Stimulated activated CD4-positive, alpha-beta T cell treated with anti-CD3 and anti-CD28 coated beads, Interleukin-2, amount 100 ng/mL, for 4 hours (primary cell): Measurements from ENCODE around the gene PHF20.
A peak's percentile ranks its signal among the peaks of the same experiment; 100 is the strongest.
"Not testable (repeated sequence)": the region's sequence is repeated elsewhere in the genome, so short reads cannot be mapped to it uniquely, and the experiment has no call there.

Source experiments
- DNase-seq: peaks from one replicate; pipeline ENCODE4 v3.0.0-alpha.2; 2020; ENCODE audit warnings: low read depth

PHF20 gene

DNA sequence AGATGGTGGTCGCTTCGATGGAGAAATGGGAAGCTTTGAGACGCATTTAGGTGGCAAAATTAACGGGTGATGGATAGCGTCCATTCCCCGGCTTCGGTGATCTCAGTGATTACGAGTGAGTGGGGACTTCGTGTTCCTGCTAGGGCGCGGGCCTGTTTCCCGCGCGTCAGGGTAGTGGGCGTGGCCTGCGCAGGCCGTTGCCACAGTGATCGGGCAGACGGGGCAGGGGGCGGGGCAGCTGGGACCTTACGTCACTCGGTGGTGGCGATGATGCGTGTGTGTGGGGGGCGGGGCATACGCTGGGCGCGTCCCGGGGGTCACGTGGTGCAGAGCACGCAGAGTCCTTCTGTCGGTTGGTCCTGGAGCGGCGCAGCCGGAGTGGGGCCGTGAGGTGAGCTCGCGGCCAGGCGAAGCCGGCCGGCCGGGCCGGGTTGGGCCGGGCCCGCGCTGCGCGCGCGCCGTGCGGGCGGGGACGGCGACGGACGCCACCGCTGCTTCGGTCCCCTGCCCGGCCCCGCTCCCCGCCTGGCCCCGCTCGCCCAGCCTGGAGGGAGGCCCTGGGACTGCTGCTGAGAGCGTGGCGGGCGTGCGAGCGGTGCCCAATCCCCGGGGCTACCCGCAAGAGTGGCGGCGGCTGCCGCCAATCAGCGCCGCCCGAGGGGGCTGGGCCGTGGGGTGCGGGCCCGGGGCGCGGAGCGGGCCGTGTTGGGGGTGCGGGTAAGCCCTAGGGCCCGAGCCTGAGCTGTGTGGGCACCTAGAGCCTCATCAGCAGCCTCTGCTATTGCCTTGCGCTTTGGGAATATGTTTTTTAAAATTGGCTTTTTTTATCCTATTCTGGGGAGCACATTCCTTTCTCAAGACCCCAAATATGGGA, at the start of gene PHF20:
TSS of gene PHF20 (plus strand) at position 327 of the 874 bp plus-strand sequence. CDS start 29,508 bp downstream, outside the sequence.
- DNase-seq, result peak; percentile 99

DNA sequence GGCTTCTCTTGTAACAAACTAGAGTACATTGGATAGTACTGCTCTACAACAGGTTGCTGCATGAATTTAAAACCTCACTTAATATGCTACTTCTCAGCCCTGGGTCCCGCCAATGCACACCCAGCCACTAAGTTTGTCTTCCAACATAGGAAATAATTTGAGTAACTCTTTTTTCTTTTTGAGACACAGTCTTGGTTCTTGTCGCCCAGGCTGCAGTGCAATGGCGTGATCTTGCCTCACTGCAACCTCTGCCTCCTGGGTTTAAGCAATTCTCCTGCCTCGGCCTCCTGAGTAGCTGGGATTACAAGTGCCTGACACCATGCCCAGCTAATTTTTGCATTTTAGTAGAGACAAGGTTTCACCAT, 48.6 kb upstream of the PHF20 start:
- DNase-seq, result not testable (repeated sequence)

DNA sequence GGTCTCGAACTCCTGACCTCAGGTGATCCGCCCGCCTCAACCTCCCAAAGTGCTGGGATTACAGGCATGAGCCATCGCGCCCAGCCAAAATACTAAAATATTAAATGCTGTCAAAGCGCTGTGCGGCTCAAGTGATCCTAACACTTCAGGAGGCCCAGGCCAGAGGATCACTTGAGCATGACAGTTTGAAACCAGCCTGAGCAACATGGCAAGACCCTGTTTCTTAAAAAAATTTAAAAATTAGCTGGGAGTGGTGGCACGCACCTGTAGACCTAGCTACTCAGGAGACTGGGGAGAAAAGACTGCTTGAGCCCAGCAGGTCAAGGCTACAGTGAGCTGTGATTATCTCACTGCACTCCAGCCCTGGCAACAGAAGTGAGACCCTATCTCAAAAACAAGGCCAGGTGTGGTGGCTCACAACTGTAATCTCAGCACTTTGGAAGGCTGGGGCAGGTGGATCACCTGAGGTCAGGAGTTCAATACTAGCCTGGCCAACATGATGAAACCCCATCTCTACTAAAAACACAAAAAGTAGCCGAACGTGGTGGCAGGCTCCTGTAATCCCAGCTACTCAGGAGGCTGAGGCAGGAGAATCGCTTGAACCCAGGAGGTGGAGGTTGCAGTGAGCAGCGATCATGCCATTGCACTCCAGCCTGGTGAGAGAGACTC, 48.0 kb upstream of the PHF20 start:
- not testable (repeated sequence) for DNase-seq

DNA sequence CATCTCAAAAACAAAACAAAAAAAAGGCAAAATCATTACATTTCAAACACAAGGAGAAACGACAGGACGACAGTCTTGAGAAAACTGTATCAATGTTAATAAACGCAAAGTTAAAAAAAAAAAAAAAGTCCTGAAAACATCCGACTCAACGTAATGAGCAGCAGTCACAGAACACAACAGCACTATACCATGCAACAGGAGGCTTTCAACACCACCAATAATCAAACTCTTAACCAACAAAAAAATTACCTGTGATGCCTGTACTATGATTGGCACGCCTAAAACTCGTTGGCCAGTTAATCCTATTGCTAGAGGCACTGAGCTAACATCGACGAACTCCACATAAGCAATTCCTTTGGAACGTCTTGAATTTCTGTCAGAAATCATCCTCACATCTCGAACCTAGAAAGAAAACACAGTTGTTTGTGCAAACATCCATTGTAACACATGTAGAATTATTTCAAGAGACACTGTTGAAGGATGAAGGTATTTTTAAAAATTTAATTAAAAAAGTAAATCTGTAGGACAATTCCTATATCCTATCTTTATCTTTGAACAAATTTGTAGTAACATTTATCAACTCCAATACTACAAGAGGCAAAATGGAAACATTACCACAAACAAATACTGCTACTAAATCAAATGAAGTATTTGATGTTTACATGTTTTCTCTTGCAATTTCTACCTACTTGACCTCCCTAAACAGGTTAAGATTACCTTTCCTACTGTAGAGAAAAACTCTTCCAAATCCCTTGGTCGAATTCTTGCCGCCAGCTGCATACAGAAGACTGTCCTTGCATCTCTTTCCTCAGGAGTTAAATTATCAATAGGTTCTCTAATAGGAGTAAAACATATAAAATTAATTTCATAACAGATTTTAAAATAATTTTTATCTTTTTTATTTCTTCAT, 47.2 kb upstream of the PHF20 start:
- DNase-seq, result no peak

DNA sequence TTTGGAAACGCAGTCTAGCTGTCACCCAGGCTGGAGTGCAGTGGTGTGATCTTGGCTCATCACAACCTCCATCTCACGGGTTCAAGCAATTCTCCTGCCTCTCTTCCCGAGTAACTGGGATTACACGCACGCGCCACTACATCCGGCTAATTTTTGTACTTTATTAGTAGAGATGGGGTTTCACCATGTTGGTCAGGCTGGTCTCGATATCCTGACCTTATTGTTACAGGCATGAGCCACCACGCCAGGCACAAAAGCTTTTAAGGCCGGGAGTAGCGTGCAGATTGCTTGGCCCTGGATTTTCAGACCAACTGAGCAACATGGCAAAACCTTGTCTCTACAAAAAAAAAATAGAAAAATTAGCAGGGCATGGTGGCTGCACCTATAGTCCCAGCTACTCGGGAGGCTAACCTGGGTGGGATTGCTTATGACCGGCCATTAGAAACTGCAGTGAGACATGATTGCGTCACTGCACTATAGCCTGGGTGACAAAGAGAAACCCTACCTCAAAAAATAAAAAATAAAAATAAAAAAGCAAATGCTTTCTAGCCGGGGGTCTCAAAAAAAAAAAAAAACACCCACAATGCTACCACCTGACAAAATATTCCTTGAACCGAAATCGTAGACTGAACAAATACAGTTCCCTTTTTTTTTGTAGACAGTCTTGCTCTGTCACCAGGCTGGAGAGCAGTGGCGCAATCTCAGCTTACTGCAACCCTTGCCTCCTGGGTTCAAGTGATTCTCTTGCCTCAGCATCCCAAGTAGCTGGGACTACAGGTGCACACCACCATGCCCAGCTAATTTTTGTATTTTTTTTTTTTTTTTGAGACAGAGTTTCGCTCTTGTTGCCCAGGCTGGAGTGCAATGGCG, 44.7 kb upstream of the PHF20 start:
- DNase-seq, result no peak

DNA sequence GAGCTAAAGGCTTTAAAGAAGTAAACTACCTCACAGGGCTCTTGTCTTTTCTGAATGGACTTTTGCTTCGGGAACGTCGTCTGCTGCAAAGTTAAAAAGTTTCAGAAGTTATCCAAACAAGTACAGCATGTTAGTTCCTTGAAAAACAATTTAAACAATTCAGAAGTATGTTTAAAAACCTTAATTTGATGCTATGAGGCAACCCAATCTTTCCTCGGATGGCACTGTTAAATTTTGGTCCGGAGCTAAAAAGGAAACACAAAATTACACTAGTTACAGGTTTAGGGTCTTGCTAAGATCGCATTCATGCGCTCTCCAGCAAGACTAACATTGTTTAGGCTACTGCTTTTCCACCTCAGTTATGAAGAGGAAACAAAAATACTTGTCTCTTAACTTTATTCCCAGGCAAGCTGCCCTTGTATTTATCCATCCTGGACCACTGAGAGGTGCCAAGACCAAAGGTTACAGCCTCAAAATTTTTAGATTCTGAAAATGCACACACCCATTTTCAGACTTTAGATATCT, 42.5 kb upstream of the PHF20 start:
- DNase-seq, result no peak

DNA sequence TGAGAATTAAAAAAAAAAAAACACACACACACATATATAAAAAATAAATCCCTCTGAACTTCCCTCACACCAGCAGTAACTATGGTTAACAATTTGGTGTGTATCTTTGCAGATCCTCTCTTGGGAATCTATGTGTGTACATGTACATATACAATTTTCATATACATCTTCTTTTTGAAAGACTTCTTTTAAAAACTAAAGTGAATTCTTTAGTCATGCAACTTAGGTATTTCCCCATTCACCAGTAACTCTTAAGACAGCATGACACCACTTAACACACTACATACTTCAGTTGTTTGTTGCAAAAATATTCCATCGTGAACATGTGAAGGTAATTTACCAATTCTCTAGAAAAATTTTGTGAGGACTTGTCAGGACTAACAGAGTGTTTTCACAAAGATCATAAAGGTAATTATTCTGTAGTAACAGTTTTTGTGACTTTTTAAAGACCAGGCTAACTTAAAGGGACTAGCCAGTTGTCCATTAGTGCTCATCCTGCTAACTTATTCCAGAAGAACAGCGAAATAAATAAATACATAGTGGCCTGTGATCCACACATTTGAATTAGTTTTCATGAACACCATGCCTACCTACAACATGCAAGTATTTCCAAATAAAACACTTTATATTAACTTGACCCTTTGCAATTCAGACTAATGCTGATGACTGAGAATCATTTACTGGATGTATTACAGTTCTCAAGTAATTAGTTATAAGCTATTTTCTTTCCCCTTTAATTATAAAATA, 41.8 kb upstream of the PHF20 start:
- no peak for DNase-seq

DNA sequence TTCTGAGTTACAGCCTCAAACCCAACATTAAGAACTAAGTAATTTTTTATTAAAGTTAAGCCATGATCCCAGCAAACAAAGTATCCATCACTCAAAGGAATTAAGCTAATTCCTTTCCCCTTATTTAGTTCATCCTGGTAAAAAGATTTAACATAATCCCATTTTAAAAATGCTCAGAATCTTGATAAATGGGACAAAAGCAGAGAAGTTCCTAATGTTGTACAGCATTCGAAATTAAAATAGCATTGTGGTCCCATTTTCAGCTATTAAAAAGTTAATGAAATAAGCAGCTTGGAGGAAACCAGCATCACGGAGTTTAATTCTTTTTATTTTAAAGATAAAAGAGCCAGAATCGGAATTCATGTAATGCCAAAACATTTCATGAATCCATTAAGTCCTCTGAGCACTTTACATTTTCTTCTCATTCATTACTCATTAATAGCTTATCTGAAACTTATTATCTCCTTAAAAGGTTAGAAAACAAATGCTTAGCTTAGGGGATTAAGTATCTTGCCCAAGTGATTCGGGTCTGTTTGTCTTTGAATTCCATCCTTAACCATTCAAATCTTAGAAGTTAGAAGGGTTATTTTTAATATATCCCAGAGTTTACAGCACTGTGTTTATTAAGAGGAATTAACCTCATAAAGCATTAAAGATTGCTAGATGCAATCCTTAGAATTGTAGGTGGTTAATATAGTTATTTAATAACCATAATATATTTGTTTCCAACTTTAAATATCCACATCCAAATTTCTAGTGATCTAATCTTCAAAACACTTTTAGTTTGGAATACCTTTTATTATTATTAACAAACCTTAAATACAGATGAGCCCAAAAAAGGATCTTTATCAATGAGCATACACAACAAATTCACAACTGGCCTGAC, 41.0 kb upstream of the PHF20 start:
- DNase-seq, result no peak

DNA sequence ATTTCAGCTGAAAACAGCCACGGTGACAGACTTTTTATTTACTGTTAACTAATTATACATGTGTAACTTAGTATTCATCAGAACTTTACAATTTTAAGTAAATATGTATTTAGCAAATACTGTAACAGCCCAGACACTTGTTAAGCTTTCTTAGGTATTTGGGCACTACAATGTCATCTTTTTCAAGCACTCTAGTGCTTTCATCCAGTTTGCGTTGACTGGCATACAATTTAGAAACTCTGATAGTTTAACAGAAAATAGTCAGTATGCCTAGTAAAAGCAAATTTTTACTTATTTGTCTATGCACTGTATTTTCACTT, 40.4 kb upstream of the PHF20 start:
- DNase-seq, result no peak

DNA sequence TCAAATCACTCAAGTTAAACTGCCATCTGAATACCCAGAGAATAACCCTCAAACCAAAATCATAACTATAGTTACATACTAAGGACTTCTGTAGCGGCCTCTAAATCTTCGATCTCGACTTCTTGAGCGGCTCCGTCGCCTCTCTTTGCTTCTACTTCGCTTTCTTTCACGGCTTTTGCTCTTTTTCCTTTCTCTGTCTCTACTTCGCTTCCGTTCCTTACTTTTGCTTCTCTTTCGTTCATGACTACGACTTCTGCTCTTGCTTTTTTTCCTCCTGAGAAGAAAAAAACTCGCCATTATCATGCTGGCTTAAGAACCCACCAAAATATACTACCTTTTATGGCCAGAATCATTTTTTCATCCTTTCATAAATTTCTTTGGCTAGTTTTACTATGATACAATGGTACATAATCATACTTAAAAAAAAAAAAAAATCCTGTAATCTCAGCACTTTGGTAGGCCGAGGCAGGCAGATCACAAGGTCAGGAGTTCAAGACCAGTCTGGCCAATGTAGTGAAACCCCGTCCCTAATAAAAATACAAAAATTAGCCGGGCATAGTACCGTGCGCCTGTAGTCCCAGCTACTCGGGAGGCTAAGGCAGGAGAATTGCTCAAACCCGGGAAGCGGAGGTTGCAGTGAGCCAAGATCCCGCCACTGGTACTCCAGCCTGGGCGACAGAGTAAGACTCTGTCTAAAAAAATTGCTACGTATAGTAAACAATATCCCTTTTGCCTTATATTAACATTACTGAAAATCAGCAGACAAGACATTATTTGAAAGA, 39.8 kb upstream of the PHF20 start:
- no peak for DNase-seq

DNA sequence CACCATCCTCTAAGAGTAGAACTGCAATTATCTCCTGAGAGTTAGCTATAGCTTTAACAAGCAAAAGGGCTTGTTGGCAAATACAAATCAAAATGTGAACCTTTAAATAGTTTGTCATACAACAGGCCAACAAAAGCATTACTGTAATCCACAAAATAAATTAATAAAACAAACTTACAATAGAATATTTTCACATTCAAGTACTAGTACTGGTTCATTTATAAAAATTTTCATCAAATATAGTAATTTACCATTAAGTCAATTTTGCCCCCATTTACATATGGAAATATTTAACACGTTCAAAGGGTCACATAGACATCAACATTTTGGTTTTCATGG, 39.2 kb upstream of the PHF20 start:
- DNase-seq, result no peak

DNA sequence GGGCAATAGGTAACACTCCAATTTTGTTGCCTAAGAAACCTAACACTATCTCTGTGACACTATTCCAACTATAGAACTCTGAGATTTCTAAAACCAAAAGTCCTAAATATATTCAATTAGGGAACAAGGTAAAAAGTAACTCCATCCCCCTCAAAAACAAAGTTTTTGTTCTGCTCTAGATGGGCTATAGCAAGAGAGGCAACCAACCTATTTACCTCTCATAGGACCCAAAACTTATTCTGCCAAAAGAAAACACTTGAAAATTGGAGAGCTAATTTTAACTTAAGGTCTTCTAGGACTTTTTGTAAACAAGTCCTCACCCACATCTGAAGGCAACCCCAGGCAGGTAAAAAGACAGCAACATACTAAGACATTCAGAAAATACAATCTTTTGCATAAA, 37.4 kb upstream of the PHF20 start:
- no peak for DNase-seq

DNA sequence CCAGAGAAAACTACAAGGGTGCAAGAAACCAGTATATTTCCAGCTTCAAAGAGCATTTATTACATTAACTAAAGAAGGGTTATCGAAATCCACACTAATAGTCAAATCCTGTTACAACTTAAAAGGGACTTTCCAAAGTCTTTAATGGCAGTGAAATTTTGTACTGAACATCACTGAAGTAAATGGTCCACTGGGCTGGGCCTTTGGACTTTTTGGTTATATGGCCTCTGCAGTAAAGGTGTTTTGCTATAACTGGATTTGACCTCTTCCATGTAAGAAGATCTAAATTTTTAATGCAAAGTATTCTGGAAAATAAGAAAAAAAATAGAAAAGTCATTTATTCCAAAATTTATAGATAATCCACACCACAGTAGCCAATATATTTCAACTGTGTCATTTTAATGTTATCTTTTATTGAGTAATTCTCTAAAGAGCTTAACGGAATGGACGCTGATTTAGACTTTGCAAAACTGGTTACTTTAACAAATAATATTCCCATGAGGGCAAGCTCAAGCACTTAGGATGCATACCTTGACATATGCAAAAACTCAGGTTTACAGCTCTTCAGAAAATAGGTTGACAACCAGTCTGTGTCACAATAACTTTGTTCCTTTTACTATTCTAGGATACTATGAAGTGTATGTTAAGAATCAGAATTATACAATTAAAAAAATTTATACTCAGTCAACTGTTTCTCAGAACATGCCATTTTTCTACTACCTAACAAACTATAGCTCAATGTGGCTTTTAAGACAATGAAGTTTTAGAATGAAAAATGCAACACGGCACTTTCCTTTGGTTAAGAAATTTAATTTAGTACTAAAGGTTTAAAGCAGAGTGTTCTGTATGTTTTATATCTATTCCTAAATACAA, 36.8 kb upstream of the PHF20 start:
- no peak for DNase-seq

DNA sequence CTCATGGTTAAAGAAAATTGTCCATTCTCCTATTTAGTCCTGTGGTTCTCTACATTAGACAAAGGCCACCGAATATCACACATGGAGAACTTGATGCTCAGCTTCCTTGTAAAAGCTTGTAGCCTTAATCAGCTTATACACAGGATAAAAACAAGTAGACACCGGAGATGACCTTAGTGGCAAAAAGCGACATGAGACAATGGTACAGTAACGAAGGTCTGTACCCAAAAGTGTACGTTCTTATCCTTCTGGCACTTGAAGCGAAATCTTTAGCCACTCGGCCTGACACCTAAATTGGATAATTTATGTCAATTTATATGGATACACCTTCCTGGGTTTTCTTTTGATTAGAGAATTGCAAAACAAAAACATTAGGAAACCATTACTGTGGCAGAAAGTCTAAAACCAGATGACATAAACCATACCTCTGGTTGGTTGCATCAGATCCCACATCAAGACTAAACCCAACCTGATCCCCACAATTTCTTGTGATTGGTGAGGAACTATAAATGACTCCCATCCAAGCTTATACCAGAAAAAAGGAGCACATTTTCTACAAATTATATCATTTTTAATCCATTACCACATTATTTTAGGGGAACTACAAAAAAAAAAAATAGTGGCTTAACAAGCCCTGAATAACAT, 35.9 kb upstream of the PHF20 start:
- DNase-seq, result no peak

DNA sequence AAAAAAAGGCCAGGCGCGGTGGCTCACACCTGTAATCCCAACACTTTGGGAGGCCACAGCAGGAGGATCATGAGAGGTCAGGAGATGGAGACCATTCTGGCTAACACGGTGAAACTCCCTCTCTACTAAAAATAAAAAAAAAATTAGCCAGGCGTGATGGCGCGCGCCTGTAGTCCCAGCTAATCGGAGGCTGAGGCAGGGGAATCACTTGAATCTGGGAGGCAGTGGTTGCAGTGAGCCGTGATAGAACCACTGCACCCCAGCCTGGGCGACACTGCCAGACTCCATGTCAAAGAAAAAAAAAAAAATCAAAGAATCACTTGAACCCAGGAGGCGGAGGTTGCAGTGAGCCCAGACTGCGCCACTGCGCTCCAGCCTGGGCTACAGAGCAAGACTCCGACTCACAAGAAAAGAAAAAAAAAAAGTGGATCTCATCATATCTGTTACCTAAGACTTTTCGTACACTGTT, 33.9 kb upstream of the PHF20 start:
- DNase-seq, result no peak

DNA sequence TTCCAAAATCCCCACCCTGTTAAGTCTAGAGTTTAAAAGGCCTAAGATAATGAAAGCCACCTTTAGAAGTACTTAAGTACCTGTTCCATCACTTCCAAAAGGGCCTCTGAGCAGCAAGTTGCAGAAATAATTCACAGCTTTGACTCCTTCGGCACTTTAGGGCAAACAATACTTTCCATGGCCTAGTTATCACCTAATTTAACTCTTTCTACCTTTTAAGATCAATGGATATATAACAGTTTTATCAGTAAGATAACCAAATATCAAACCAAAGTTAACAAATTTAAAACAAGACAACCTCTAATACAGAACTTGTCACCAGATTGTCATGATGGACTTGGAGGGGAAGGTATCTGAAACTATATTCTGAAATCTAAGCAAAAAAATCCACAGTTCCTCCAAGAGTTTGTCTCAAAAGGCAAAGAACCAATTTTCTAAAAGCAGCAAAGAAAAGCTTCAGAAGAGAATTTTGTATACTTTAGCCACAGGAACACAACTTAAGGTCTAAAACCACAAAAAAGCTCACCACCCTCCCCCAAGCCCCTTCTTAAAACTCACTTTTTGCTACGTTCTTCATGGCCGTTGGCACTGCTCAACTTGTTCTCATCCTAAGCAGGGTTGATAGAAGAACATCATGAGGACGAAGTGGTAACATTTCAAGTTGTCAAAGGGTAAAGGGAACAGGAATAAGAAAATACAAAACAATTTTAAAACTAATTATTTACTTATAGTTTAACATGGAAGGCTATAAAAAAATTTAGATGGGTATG, 33.2 kb upstream of the PHF20 start:
- DNase-seq, result no peak
